Islet precursor cell (in vitro differentiated cells): ENCODE data around the gene CHCHD3.

Experiments used
- DNase-seq: peaks from one replicate; pipeline ENCODE4 v3.0.0-alpha.2; 2018

The CHCHD3 gene

GRCh38 chr7:133076142-133076541 lies 5.7 kb downstream of the CHCHD3 start:
- DNase-seq = no peak

- DNase-seq = no peak
These were observed 10.4 kb downstream of the CHCHD3 start for GRCh38 chr7:133071506-133071905.

- DNase-seq = no peak
These were observed 11.3 kb downstream of the CHCHD3 start for GRCh38 chr7:133070562-133070961.

- DNase-seq = no peak
These were observed 16.6 kb downstream of the CHCHD3 start for GRCh38 chr7:133065301-133065700.

GRCh38 chr7:133064082-133064820 lies 17.6 kb downstream of the CHCHD3 start:
- DNase-seq = no peak

GRCh38 chr7:133061792-133062191 lies 20.1 kb downstream of the CHCHD3 start:
- no peak for DNase-seq

GRCh38 chr7:133061357-133061756 lies 20.5 kb downstream of the CHCHD3 start:
- no peak for DNase-seq

GRCh38 chr7:133060004-133060403 lies 21.9 kb downstream of the CHCHD3 start:
- no peak for DNase-seq

- DNase-seq = no peak
These were observed 22.6 kb downstream of the CHCHD3 start for GRCh38 chr7:133059263-133059662.

GRCh38 chr7:133056370-133057238 lies 25.3 kb downstream of the CHCHD3 start:
- no peak for DNase-seq

- no peak for DNase-seq
These were observed 27.6 kb downstream of the CHCHD3 start for GRCh38 chr7:133054162-133054840.

- no peak for DNase-seq
These were observed 28.5 kb downstream of the CHCHD3 start for GRCh38 chr7:133053321-133053891.

- DNase-seq = no peak
These were observed 29.1 kb downstream of the CHCHD3 start for GRCh38 chr7:133052826-133053225.

- DNase-seq = no peak
These were observed 29.5 kb downstream of the CHCHD3 start for GRCh38 chr7:133052401-133052756.

GRCh38 chr7:133051719-133052400 lies 30.0 kb downstream of the CHCHD3 start:
- DNase-seq = no peak

- no peak for DNase-seq
These were observed 30.8 kb downstream of the CHCHD3 start for GRCh38 chr7:133051066-133051465.

GRCh38 chr7:133050200-133050995 lies 31.5 kb downstream of the CHCHD3 start:
- DNase-seq = no peak

- DNase-seq = no peak
These were observed 33.3 kb downstream of the CHCHD3 start for GRCh38 chr7:133048589-133048988.

GRCh38 chr7:133047321-133047720 lies 34.6 kb downstream of the CHCHD3 start:
- no peak for DNase-seq

GRCh38 chr7:133044722-133045473 lies 37.0 kb downstream of the CHCHD3 start:
- no peak for DNase-seq

- no peak for DNase-seq
These were observed 41.2 kb downstream of the CHCHD3 start for GRCh38 chr7:133040674-133041073.
